Neural crest cell (in vitro differentiated cells): ENCODE data around the gene GPR161. TPM values are rescaled to one million over a fixed set of nuclear protein-coding genes. Genes with fewer than 3 reads are reported as not detected.

ENCODE experiments used
- DNase-seq: peaks from one replicate; pipeline ENCODE4 v3.0.0; 2021; ENCODE audit warnings: low read depth, mixed read lengths, low spot score
- H3K27ac Mint-ChIP-seq: one replicate; pipeline ENCODE4 v1.8.0; 2021; ENCODE audit warnings: mild to moderate bottlenecking, mixed read lengths; ENCODE audit not compliant: unreplicated experiment
- H3K27me3 Mint-ChIP-seq: 2 replicates; pipeline ENCODE4 v1.8.0; 2021; ENCODE audit warnings: low read depth, mild to moderate bottlenecking, mixed read lengths
- H3K36me3 Mint-ChIP-seq: 2 replicates; pipeline ENCODE4 v1.8.0; 2021; ENCODE audit warnings: low read depth, mild to moderate bottlenecking, mixed read lengths
- H3K4me1 Mint-ChIP-seq: 2 replicates; pipeline ENCODE4 v1.8.0; 2021; ENCODE audit warnings: mixed read lengths
- H3K4me3 Mint-ChIP-seq: one replicate; pipeline ENCODE4 v1.8.0; 2021; ENCODE audit warnings: mild to moderate bottlenecking, mixed read lengths
- H3K9me3 Mint-ChIP-seq: 2 replicates; pipeline ENCODE4 v1.8.0; 2021; ENCODE audit warnings: mixed read lengths
- CTCF ChIP-seq: fragments of 200-600 bp; sonication (generic); conservative IDR thresholded peaks from 2 replicates; pipeline ENCODE4 v1.5.0; 2021; ENCODE audit warnings: antibody characterized with exemption, mild to moderate bottlenecking
- total RNA-seq: library from RNA; stranded (reverse); gene quantifications from 2 replicates; pipeline ENCODE4 v1.2.1, GENCODE V29; 2021

Gene GPR161
- total RNA-seq, 1 donor from 2014 or later = 47.7 TPM

DNA sequence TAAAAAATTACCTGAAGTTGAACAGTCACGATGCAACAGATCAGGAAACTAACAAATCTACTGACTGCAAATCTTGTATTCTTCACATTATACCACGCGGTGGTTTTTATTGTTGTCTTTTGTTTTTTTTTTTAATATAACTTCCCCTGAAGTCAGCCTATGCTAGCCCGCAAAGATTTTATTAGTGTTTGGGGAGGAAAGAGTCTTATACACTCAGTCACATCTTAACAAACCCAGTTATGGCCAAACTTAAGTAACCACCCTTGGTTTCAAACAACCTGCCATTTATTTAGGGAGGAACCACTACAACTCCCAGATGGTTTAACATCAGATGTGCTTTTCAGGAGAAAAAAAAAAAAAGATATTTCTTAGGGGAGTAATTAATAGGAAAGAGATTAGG, 15.2 kb upstream of the GPR161 start:
- H3K27me3 Mint-ChIP-seq = no peaks in the 10 kb centered on the region
- no peak overlapping the region for H3K27ac Mint-ChIP-seq
- no peaks in the 10 kb centered on the region for H3K36me3 Mint-ChIP-seq
- TF ChIP-seq CTCF = no peak
- H3K4me1 Mint-ChIP-seq = no peaks in the 10 kb centered on the region
- DNase-seq = no peak
- H3K9me3 Mint-ChIP-seq = peaks cover 6% of the 10 kb centered on the region
- no peak overlapping the region for H3K4me3 Mint-ChIP-seq

GRCh38 chr1:168150283-168150682, 13.6 kb upstream of the GPR161 start:
- H3K36me3 Mint-ChIP-seq = no peaks in the 10 kb centered on the region
- H3K9me3 Mint-ChIP-seq = no peaks in the 10 kb centered on the region
- no peak overlapping the region for H3K4me3 Mint-ChIP-seq
- no peak for DNase-seq
- peaks cover 6% of the 10 kb centered on the region for H3K4me1 Mint-ChIP-seq
- no peak overlapping the region for H3K27ac Mint-ChIP-seq
- TF ChIP-seq CTCF = no peak
- no peaks in the 10 kb centered on the region for H3K27me3 Mint-ChIP-seq

DNA sequence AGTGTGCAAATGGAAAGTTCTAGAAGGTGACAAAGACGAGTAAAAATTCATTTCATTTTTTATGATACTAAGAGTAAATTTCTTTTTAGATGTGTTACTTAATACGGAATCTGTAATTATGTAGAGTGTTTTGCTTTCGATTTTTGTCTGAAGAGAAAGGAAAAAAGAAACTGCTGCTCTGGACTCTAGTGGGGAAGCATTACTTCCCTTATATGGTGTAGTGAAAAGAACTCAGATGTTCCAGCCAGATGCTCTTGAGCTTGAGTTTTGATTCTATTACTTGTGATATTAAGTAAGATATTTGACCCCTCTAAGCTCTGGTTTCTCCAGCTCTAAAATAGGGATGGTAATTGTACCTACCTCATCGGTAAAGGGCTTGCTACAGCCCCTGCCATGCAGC, 12.2 kb upstream of the GPR161 start:
- H3K27ac Mint-ChIP-seq = no peak overlapping the region
- no peak overlapping the region for H3K4me3 Mint-ChIP-seq
- no peaks in the 10 kb centered on the region for H3K9me3 Mint-ChIP-seq

GRCh38 chr1:168146626-168147025, 9.9 kb upstream of the GPR161 start:
- no peak for TF ChIP-seq CTCF
- Mint-ChIP-seq H3K9me3 (no peaks in the 10 kb centered on the region), H3K27ac (no peak overlapping the region), H3K4me1 (peaks cover 9% of the 10 kb centered on the region), H3K4me3 (no peak overlapping the region), H3K36me3 (no peaks in the 10 kb centered on the region), H3K27me3 (no peaks in the 10 kb centered on the region)
- no peak for DNase-seq

More for the DNA sequence above, 12.2 kb upstream of the GPR161 start:
- no peak for TF ChIP-seq CTCF
- Mint-ChIP-seq H3K36me3 (no peaks in the 10 kb centered on the region), H3K27me3 (no peaks in the 10 kb centered on the region), H3K4me1 (peaks cover 9% of the 10 kb centered on the region)
- DNase-seq = no peak

GRCh38 chr1:168146160-168146539, 9.4 kb upstream of the GPR161 start:
- Mint-ChIP-seq H3K27me3 (no peaks in the 10 kb centered on the region), H3K4me3 (no peak overlapping the region), H3K27ac (no peak overlapping the region), H3K9me3 (no peaks in the 10 kb centered on the region), H3K4me1 (peaks cover 9% of the 10 kb centered on the region), H3K36me3 (no peaks in the 10 kb centered on the region)
- DNase-seq = no peak
- no peak for TF ChIP-seq CTCF
